Neutrophil (primary cell): ENCODE results near the gene TTC23.

Experiments
- H3K27ac ChIP-seq: fragments of 200-600 bp; sonication (generic); 2 replicates; pipeline ENCODE4 v1.5.1; 2016; ENCODE audit warnings: mild to moderate bottlenecking, moderate library complexity
- H3K27me3 ChIP-seq: fragments of 200-600 bp; sonication (generic); 2 replicates; pipeline ENCODE4 v1.6.0; 2016; ENCODE audit warnings: mild to moderate bottlenecking
- H3K36me3 ChIP-seq: fragments of 200-600 bp; sonication (generic); 2 replicates; pipeline ENCODE4 v1.5.1; 2017
- H3K4me1 ChIP-seq, 2 experiments: fragments of 200-600 bp in 1 of 2; sonication (generic) in 1 of 2; 1 replicate in 1 of 2; 2 replicates in 1 of 2; pipeline versions ENCODE4 v1.5.1 to v1.6.1; 2013 to 2016; ENCODE audit warnings: low read depth in 1 of 2, low read length in 1 of 2, mild to moderate bottlenecking in 1 of 2, moderate library complexity in 1 of 2; ENCODE audit not compliant: control insufficient read depth in 1 of 2, insufficient read depth in 1 of 2
- H3K4me3 ChIP-seq, 2 experiments: fragments of 200-600 bp in 1 of 2; sonication (generic) in 1 of 2; 1 replicate in 1 of 2; 2 replicates in 1 of 2; pipeline ENCODE4 v1.5.1; 2013 to 2016; ENCODE audit warnings: low read depth in 1 of 2, low read length in 1 of 2, mild to moderate bottlenecking in 1 of 2, moderate library complexity in 1 of 2
- H3K9me3 ChIP-seq: fragments of 200-600 bp; sonication (generic); 2 replicates; pipeline ENCODE4 v1.5.1; 2016
- TF ChIP-seq, protein P1 (sequence below): fragments of 200-600 bp; sonication (generic); IDR thresholded peaks from 2 replicates; pipeline ENCODE4 v1.5.1; 2016; ENCODE audit warnings: antibody characterized with exemption

Gene TTC23

DNA sequence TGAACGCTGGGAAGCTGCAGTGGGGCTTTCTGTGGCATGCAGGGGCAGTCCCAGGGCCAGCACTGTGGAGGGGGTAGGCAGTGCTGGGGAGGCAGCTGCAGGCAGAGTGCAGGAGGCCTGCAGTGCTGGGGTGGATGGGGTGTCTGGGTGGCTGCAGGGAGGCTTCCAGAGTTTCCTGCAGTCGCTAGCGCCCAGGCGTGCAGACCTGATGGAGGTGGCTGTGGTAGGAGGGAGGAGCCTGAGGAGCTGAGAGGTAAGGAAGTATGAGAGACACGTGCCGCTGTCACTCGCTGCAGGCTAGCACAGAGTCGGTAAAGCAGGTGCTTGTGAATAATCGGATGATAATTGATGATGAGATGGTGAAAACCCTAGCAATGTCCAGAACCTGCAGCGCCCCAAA is 128.2 kb downstream of the TTC23 start:
- no peaks in the 10 kb centered on the region for H3K9me3 ChIP-seq
- no peak overlapping the region for H3K27ac ChIP-seq
- TF ChIP-seq, protein P1, sequence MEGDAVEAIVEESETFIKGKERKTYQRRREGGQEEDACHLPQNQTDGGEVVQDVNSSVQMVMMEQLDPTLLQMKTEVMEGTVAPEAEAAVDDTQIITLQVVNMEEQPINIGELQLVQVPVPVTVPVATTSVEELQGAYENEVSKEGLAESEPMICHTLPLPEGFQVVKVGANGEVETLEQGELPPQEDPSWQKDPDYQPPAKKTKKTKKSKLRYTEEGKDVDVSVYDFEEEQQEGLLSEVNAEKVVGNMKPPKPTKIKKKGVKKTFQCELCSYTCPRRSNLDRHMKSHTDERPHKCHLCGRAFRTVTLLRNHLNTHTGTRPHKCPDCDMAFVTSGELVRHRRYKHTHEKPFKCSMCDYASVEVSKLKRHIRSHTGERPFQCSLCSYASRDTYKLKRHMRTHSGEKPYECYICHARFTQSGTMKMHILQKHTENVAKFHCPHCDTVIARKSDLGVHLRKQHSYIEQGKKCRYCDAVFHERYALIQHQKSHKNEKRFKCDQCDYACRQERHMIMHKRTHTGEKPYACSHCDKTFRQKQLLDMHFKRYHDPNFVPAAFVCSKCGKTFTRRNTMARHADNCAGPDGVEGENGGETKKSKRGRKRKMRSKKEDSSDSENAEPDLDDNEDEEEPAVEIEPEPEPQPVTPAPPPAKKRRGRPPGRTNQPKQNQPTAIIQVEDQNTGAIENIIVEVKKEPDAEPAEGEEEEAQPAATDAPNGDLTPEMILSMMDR: no peak
- H3K4me3 ChIP-seq: no peak overlapping the region
- peaks cover 35% of the 10 kb centered on the region for H3K27me3 ChIP-seq
- H3K36me3 ChIP-seq: no peaks in the 10 kb centered on the region
- H3K4me1 ChIP-seq: no peaks in the 10 kb centered on the region

DNA sequence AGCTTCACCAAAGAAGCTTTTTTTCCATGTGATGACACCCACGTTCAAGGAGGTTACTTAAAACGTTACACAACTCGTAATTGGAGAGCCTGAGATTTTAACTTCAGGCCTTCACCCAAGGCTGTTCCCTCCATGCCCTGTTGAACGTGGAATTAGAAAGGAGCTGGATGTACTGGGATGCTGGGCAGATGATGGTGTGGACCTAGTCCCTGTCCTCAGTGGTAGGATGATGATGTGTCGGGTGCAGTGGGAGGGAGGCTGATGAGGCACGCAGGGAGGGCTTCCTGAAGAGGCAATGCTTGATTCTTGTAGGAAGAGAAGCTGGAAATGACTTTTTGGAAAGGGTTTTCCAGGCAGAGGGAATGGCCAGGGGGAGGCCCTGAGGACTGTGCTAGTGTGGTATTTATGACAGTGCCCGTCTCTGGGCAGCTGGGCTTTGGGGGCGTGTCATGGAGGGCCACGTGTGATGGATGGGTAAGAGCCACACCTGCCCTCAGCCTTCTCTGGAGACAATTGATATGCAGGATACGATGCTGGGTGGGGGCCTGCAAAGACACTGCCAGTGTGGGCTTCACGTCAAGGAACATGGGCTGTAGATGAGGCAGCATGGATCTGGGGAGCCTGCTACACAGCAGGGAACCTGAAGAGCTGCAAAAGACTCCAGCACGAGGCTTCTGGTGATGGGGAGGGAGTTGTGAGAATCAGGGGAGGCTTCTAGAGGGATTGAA is 129.2 kb downstream of the TTC23 start:
- TF ChIP-seq, protein P1: no peak
- no peaks in the 10 kb centered on the region for H3K4me1 ChIP-seq
- no peaks in the 10 kb centered on the region for H3K9me3 ChIP-seq
- H3K27ac ChIP-seq: no peak overlapping the region
- H3K36me3 ChIP-seq: no peaks in the 10 kb centered on the region
- H3K27me3 ChIP-seq: peaks cover 35% of the 10 kb centered on the region
- no peak overlapping the region for H3K4me3 ChIP-seq

DNA sequence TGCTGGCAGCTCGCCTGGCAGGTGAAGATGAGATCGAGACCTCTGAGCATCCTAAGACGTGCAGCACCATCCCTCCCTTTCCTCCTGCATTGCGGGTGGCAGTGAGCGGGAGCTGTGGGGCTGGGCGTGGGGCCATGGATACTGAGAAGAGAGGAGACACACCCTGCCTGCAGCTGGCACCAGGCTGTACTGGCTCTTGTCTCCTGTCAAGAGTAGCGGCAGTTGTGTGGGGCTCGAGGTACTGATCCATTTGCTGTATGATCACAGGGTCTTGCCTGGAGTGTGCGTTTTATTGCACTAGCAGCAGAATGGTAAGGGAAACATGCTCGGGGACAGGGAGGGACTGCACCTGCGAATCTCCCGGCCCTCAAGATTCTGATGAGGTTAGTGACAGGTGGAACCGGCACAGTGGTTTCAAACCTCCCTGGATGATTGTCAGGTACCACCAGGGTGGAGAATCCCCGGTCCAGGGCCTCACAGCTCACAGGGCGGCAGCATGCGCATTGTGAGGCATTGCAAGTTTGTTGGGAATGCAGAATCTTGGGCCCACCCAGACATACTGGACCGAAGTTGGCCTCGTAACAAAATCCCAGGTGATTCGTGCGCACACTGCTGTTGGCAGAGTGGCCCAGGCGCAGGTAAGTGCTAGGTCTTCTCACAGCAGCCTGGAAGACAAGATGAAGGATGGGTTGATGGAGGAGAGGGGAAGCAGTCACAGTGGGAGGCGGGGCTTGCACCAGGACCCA is 130.4 kb downstream of the TTC23 start:
- Histone ChIP-seq H3K9me3 (no peaks in the 10 kb centered on the region), H3K36me3 (no peaks in the 10 kb centered on the region), H3K4me3 (no peak overlapping the region), H3K4me1 (no peaks in the 10 kb centered on the region), H3K27ac (no peak overlapping the region), H3K27me3 (peaks cover 28% of the 10 kb centered on the region)
- TF ChIP-seq, protein P1: no peak

DNA sequence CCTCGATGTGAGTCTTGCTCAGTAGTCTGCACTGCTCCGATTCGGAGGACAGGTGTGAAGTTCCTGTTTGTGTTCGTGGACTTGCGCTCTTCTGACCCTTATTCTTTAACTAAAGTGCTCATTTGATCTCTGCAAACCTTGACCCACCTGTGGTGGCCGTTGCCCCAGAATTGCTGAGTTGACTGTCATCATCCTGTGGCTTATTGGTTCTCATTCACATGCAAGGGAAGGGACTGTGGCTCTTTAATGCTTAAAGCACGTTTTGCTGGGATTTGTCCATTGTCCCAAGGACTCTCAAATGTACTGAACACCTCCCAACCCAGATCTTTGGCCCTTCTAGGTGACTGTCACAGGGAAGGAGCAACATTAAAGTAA is 131.1 kb downstream of the TTC23 start:
- TF ChIP-seq, protein P1: no peak
- Histone ChIP-seq H3K27ac (no peak overlapping the region), H3K9me3 (no peaks in the 10 kb centered on the region), H3K27me3 (peaks cover 21% of the 10 kb centered on the region), H3K4me3 (no peak overlapping the region), H3K4me1 (no peaks in the 10 kb centered on the region), H3K36me3 (no peaks in the 10 kb centered on the region)

DNA sequence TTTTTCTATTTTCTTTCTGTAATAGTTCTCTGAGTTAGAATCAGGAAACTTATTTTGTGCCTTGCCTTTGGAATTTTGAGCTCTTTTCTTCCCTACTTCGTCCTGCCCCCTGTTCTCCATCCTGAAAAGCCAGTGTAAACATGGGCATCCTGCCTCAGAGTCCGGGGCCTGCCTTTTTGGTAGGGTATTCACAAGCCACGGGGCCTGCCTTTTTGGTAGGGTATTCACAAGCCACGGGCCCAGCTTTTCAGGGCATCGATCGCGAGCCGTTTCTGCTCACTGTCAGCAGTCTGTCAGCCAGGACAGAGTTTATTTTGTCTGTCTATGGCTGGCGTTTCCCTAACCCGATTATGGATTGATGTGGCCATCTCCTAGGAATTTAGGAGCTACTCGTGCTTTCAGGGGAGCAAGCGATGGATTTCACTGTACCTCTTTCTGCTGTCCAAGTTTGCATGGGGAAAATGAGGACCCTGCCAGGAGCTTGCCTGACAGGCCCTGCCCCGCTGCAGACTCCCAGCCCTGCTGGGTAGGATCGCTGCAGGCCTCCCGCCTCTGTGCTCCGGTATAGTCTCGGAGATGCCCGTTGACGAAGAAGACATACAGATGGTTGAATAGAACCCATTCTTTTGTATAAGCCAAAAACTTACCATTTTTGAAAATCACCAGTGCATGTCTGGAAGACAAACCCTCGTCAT is 131.7 kb downstream of the TTC23 start:
- H3K4me3 ChIP-seq: no peak overlapping the region
- no peak overlapping the region for H3K27ac ChIP-seq
- TF ChIP-seq, protein P1: no peak

More for the DNA sequence above, 131.7 kb downstream of the TTC23 start:
- Histone ChIP-seq H3K9me3 (no peaks in the 10 kb centered on the region), H3K4me1 (no peaks in the 10 kb centered on the region), H3K27me3 (peaks cover 16% of the 10 kb centered on the region), H3K36me3 (no peaks in the 10 kb centered on the region)
